ENCODE results near the gene MAP1LC3A.

DNA sequence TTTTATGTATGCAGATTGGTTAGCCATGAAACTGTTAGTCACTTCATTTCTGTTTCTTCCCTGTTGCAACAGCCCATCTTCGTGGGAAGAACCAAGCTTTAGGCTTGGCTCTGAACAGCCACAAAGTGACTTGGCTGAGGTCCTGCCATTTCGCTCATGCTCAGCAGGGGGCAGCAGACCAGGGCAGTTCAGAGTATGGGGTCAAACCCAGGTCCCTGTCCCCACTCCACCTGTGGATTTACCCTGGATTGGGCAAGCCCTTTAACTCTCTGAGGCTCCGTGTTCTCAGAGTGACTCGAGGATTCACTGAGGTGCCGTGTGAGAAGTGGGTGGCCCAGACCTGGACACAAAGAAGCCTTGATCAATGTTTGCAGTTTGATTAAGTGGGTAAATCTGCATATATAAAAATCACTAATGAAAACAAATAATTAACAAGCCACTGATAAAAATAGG, 19.8 kb upstream of the MAP1LC3A start:
- TF ChIP-seq POLR2A (IDR thresholded peaks at IDR 0.05; ENCODE audit: low read depth, low read length) (no peak), TAF1 (IDR thresholded peaks at IDR 0.05; ENCODE audit: borderline replicate concordance, low read depth, low read length) (no peak)
